ENCODE results near the gene DHCR7. TPM values are rescaled to one million over a fixed set of nuclear protein-coding genes. Genes with fewer than 3 reads are reported as not detected.

The DHCR7 gene
- total RNA-seq, 1 experiment from 2014 or later, result 211 TPM

- no peaks in the 10 kb centered on the region for H3K27me3 Mint-ChIP-seq (ENCODE audit: unreplicated experiment)
- peaks cover 25% of the 10 kb centered on the region for H3K36me3 Mint-ChIP-seq (ENCODE audit: insufficient read depth, unreplicated experiment)
- no peak for DNase-seq
- H3K27ac Mint-ChIP-seq (ENCODE audit: unreplicated experiment), result no peak overlapping the region
- H3K4me3 Mint-ChIP-seq (ENCODE audit: low read depth, unreplicated experiment), result no peak overlapping the region
- CTCF ChIA-PET, result interaction anchor here (1.0 kb wide), 1 partner anchor 12 kb away, joined by 3 read pairs; no protein-coding TSS in a partner anchor
- no peaks in the 10 kb centered on the region for H3K4me1 Mint-ChIP-seq (ENCODE audit: low read depth, unreplicated experiment)
- no TSS peak for BruUV-seq (replicated peaks)
- intact Hi-C loops (cut with micrococcal nuclease; ENCODE audit: unreplicated experiment), result no loop called here
- TF ChIP-seq CTCF (IDR thresholded peaks at IDR 0.05; ENCODE audit: unreplicated experiment), result no peak
- no peaks in the 10 kb centered on the region for H3K9me3 Mint-ChIP-seq (ENCODE audit: low read depth, unreplicated experiment)
Measured at GRCh38 chr11:71472941-71473792, 25.0 kb upstream of the DHCR7 start.

- BruUV-seq (replicated peaks), result no TSS peak
- Mint-ChIP-seq H3K4me3 (ENCODE audit: low read depth, unreplicated experiment) (no peak overlapping the region), H3K36me3 (ENCODE audit: insufficient read depth, unreplicated experiment) (peaks cover 21% of the 10 kb centered on the region), H3K4me1 (ENCODE audit: low read depth, unreplicated experiment) (no peaks in the 10 kb centered on the region), H3K27me3 (ENCODE audit: unreplicated experiment) (no peaks in the 10 kb centered on the region), H3K9me3 (ENCODE audit: low read depth, unreplicated experiment) (no peaks in the 10 kb centered on the region), H3K27ac (ENCODE audit: unreplicated experiment) (no peak overlapping the region)
- CTCF ChIA-PET, result interaction anchor here (1.0 kb wide), 1 partner anchor 13 kb away, joined by 3 read pairs; no protein-coding TSS in a partner anchor
- intact Hi-C loops (cut with micrococcal nuclease; ENCODE audit: unreplicated experiment), result no loop called here
- TF ChIP-seq CTCF (IDR thresholded peaks at IDR 0.05; ENCODE audit: unreplicated experiment), result no peak
- DNase-seq, result no peak
Measured at GRCh38 chr11:71472357-71472885, 24.2 kb upstream of the DHCR7 start.

- Mint-ChIP-seq H3K9me3 (ENCODE audit: low read depth, unreplicated experiment) (no peaks in the 10 kb centered on the region), H3K4me3 (ENCODE audit: low read depth, unreplicated experiment) (no peak overlapping the region), H3K4me1 (ENCODE audit: low read depth, unreplicated experiment) (no peaks in the 10 kb centered on the region), H3K27me3 (ENCODE audit: unreplicated experiment) (no peaks in the 10 kb centered on the region), H3K36me3 (ENCODE audit: insufficient read depth, unreplicated experiment) (peaks cover 17% of the 10 kb centered on the region), H3K27ac (ENCODE audit: unreplicated experiment) (no peak overlapping the region)
- DNase-seq, result no peak
- CTCF ChIA-PET, result no interaction called here
- TF ChIP-seq CTCF (IDR thresholded peaks at IDR 0.05; ENCODE audit: unreplicated experiment), result no peak
- intact Hi-C loops (cut with micrococcal nuclease; ENCODE audit: unreplicated experiment), result no loop called here
- no TSS peak for BruUV-seq (replicated peaks)
Measured at GRCh38 chr11:71470946-71471345, 22.8 kb upstream of the DHCR7 start.

- no peak overlapping the region for H3K27ac Mint-ChIP-seq (ENCODE audit: unreplicated experiment)
- H3K27me3 Mint-ChIP-seq (ENCODE audit: unreplicated experiment), result no peaks in the 10 kb centered on the region
- CTCF ChIA-PET, result no interaction called here
- no peak for DNase-seq
- BruUV-seq (replicated peaks), result no TSS peak
- no peak for TF ChIP-seq CTCF (IDR thresholded peaks at IDR 0.05; ENCODE audit: unreplicated experiment)
- H3K4me1 Mint-ChIP-seq (ENCODE audit: low read depth, unreplicated experiment), result no peaks in the 10 kb centered on the region
- intact Hi-C loops (cut with micrococcal nuclease; ENCODE audit: unreplicated experiment), result no loop called here
- no peaks in the 10 kb centered on the region for H3K9me3 Mint-ChIP-seq (ENCODE audit: low read depth, unreplicated experiment)
- H3K36me3 Mint-ChIP-seq (ENCODE audit: insufficient read depth, unreplicated experiment), result peaks cover 11% of the 10 kb centered on the region
- no peak overlapping the region for H3K4me3 Mint-ChIP-seq (ENCODE audit: low read depth, unreplicated experiment)
Measured at GRCh38 chr11:71467164-71467563, 19.0 kb upstream of the DHCR7 start.
